BE2C (cell line): ENCODE data around the gene SORBS1.

ENCODE experiments used
- DNase-seq: peaks from one replicate; pipeline ENCODE4 v3.0.0-alpha.2; 2020
- H3K27me3 ChIP-seq: fragments of 250-450 bp; sonication (Bioruptor Pico); 2 replicates; pipeline ENCODE4 v1.5.1; 2020; ENCODE audit warnings: mild to moderate bottlenecking
- H3K36me3 ChIP-seq: fragments of 250-450 bp; sonication (Bioruptor Pico); 2 replicates; pipeline ENCODE4 v1.5.1; 2020; ENCODE audit warnings: mild to moderate bottlenecking
- H3K4me1 ChIP-seq: fragments of 250-450 bp; sonication (Bioruptor Pico); 2 replicates; pipeline ENCODE4 v1.5.1; 2020
- H3K4me3 ChIP-seq: 2 replicates; pipeline ENCODE4 v1.5.1; 2011; ENCODE audit warnings: low read depth, low read length
- H3K9me3 ChIP-seq: fragments of 250-450 bp; sonication (Bioruptor Pico); 2 replicates; pipeline ENCODE4 v1.5.1; 2020
- CTCF ChIP-seq: IDR thresholded peaks from 2 replicates; pipeline ENCODE4 v1.5.1; 2012; ENCODE audit warnings: mild to moderate bottlenecking, low read depth, low read length

The SORBS1 gene

GRCh38 chr10:95478935-95479334 lies 82.2 kb downstream of the SORBS1 start:
- Histone ChIP-seq H3K9me3 (no peaks in the 10 kb centered on the region), H3K4me3 (no peak overlapping the region), H3K4me1 (no peaks in the 10 kb centered on the region), H3K36me3 (no peaks in the 10 kb centered on the region), H3K27me3 (no peaks in the 10 kb centered on the region)
- TF ChIP-seq CTCF: no peak
- no peak for DNase-seq

- H3K9me3 ChIP-seq: no peaks in the 10 kb centered on the region
- no peak for TF ChIP-seq CTCF
- no peak for DNase-seq
- H3K4me1 ChIP-seq: no peaks in the 10 kb centered on the region
- H3K27me3 ChIP-seq: no peaks in the 10 kb centered on the region
- no peaks in the 10 kb centered on the region for H3K36me3 ChIP-seq
- H3K4me3 ChIP-seq: no peak overlapping the region
Observed at GRCh38 chr10:95478185-95478584, 83.0 kb downstream of the SORBS1 start.

GRCh38 chr10:95477175-95477520 lies 84.0 kb downstream of the SORBS1 start:
- Histone ChIP-seq H3K27me3 (no peaks in the 10 kb centered on the region), H3K9me3 (no peaks in the 10 kb centered on the region), H3K4me3 (no peak overlapping the region), H3K4me1 (no peaks in the 10 kb centered on the region), H3K36me3 (no peaks in the 10 kb centered on the region)
- TF ChIP-seq CTCF: no peak
- no peak for DNase-seq

GRCh38 chr10:95476469-95477174 lies 84.5 kb downstream of the SORBS1 start:
- no peaks in the 10 kb centered on the region for H3K4me1 ChIP-seq
- H3K4me3 ChIP-seq: no peak overlapping the region
- no peak for DNase-seq
- no peaks in the 10 kb centered on the region for H3K9me3 ChIP-seq
- H3K36me3 ChIP-seq: no peaks in the 10 kb centered on the region
- TF ChIP-seq CTCF: no peak
- no peaks in the 10 kb centered on the region for H3K27me3 ChIP-seq

- Histone ChIP-seq H3K9me3 (no peaks in the 10 kb centered on the region), H3K27me3 (no peaks in the 10 kb centered on the region), H3K36me3 (no peaks in the 10 kb centered on the region), H3K4me1 (no peaks in the 10 kb centered on the region), H3K4me3 (no peak overlapping the region)
- no peak for TF ChIP-seq CTCF
- no peak for DNase-seq
Observed at GRCh38 chr10:95475827-95476468, 85.2 kb downstream of the SORBS1 start.

GRCh38 chr10:95475003-95475383 lies 86.2 kb downstream of the SORBS1 start:
- no peaks in the 10 kb centered on the region for H3K9me3 ChIP-seq
- H3K4me1 ChIP-seq: no peaks in the 10 kb centered on the region
- no peaks in the 10 kb centered on the region for H3K27me3 ChIP-seq
- DNase-seq: no peak
- H3K4me3 ChIP-seq: no peak overlapping the region
- no peaks in the 10 kb centered on the region for H3K36me3 ChIP-seq
- no peak for TF ChIP-seq CTCF
